NCI-H1436 (cell line): ENCODE measurements around the gene MCEMP1.

Source experiments
- DNase-seq: peaks from one replicate; lab custom pipeline; 2025; lab: John Stamatoyannopoulos, UW

The MCEMP1 gene

DNA sequence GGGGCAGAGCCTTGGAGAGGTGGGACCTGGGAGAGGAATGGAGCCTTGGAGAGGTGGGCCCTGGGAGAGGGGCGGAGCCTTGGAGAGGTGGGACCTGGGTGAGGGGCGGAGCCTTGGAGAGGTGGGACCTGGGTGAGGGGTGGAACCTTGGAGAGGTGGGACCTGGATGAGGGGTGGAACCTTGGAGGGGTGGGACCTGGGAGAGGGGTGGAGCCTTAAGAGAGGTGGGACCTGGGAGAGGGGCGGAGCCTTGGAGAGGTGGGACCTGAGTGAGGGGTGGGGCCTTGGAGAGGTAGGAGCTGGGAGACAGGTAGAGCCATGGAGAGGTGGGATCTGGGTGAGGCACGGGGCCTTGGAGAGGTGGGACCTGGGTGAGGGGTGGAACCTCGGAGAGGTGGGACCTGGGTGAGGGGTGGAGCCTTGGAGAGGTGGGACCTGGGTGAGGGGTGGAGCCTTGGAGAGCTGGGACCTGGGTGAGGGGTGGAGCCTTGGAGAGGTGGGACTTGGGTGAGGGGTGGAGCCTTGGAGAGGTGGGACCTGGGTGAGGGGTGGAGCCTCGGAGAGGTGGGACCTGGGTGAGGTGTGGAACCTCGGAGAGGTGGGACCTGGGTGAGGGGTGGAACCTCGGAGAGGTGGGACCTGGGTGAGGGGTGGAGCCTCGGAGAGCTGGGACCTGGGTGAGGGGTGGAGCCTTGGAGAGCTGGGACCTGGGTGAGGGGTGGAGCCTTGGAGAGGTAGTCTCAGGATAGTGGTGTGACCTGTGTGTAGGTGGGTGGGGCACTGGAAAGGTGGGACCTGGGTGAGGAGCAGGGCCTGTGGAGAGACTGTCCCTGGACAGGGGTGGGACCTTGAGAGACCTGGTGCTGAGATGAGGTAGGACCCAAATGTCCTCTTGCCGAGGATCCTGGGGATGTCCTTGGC, 33.0 kb upstream of the MCEMP1 start:
- peak; percentile 33 for DNase-seq

DNA sequence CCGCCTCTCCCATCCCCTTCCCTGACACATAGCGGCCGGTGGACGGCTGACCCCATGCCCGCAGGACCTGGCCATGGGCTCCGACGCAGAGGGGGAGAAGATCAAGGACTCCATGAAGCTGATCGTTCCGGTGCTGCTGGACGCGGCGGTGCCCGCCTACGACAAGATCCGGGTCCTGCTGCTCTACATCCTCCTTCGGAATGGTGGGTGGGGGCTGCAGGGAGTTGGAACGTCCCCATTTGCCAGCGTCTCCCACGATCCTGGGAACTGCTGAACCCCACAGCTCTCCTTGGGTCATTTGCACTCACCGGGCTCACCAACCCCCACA, 32.4 kb upstream of the MCEMP1 start:
- DNase-seq = no peak

DNA sequence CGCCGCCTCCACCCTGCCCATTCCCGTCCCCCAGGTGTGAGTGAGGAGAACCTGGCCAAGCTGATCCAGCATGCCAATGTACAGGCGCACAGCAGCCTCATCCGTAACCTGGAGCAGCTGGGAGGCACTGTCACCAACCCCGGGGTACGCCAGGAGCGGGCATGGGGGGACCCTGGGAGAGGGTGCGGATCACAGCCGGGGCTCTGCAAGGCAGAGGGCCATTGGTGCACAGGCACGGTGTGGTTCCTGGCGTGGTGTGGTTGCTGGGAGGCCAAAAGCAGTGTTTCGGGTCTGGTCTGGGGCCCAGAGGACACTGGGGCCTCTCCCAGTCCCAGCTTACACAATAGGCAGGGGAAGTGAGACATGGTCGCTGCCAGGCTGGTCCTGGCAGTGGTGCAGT, 31.7 kb upstream of the MCEMP1 start:
- no peak for DNase-seq

DNA sequence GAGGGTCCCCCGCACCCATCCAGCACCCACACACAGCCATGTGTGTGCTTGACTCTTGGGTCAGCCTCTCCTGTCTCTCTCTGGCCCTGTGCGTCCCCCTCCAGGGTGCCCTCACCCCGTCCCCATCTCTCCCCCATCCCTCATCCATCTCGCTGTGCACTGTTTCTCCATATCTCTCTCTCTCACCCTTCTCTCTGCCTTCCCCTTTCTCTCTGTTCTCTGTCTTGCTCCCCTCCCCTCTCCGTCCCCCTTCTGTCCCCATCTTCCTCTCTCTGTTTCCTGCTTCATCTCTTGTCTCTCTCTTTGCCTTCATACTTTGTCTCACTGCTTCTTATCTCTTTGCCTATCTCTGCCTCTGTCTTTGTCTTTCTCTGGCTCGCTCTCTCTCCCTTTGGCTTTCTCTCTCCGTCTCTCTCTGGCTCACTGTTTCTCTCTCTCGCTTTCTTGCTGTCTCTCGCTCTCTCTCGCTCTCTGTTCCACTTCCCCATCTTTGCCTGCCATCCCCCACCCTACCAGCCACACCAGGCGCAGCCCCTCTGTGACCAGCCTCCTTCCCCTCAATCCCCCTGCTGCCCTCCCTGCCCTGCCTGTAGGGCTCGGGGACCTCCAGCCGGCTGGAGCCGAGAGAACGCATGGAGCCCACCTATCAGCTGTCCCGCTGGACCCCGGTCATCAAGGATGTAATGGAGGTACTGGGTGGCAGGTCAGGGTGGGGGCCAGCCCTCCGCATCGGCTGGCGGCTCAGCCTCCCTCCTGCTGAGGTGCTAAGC, 31.0 kb upstream of the MCEMP1 start:
- no peak for DNase-seq

DNA sequence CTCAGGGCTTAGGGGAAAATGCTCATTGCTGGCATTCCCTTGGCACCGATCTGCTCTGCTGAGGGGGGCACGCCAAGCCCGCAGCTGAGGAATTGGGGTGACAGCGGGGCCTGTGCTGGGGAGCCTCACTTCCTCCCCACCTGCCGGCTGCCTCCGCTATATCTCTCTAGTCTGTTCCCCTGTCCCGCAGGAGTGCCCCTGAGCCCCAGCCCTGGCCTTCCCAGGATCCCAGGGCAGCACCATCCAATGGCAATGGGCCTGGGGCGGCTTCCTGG, 30.5 kb upstream of the MCEMP1 start:
- DNase-seq = no peak

DNA sequence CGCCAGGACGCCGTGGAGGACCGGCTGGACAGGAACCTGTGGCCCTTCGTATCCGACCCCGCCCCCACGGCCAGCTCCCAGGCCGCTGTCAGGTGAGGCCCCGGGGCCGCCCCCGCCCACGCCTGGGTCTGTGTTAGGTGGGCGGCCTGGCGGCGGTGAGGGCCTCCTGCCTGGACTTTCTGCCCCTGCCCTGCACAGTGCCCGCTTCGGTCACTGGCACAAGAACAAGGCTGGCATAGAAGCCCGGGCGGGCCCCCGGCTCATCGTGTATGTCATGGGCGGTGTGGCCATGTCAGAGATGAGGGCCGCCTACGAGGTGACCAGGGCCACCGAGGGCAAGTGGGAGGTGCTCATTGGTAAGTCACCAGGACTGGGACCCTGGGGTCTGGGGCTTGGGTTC, 29.7 kb upstream of the MCEMP1 start:
- no peak for DNase-seq

DNA sequence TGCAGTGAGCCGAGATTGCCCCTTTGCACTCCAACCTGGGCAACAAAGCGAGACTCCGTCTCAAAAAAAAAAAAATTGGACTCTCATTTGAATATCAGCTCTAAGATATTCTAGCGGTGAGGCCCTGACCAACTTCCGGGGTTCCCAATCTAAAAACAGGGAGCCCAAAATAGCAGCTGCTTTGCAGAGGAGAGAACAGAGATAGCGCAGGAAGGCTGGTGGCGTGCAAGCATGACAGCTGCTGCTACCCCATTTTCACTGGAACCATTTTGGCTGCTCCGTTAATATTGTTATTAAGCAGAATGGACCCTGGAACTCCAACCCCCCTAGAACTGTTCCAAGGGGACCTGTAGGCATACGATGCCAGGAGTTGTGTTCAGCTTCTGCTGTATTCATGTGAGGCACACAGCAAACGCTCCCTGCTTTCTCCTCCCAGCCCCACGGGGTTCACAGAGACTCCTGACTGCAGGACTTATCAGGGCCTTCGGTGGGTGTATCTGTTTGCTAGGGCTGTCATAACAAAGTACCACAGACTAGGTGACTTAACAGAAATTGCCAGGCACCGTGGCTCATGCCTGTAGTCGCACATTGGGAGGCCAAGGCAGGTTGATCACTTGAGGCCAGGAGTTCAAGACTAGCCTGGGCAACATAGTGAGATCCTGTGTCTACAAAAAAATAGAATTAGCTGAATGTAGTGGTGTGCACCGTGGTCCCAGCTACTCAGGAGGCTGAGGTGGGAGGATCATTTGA, 28.4 kb upstream of the MCEMP1 start:
- no peak for DNase-seq

DNA sequence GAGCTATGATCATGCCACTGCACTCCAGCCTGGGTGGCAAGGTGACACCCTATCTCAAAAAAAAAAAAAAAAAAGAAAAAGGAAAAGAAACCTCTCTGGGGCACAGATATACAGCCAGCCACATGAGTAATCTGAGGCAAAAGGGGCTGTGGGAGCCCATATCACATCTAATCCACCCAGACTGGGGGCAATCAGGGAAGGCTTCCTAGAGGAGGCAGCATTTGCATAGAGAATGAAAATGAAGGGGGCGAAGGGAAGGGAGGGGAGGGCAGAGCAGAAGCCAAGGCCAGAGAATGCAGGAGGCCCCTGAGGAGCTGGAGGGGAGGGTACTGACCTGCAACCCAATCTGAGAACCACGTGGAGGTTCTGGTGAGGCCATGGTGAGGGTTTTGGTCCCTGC, 26.7 kb upstream of the MCEMP1 start:
- DNase-seq = no peak

DNA sequence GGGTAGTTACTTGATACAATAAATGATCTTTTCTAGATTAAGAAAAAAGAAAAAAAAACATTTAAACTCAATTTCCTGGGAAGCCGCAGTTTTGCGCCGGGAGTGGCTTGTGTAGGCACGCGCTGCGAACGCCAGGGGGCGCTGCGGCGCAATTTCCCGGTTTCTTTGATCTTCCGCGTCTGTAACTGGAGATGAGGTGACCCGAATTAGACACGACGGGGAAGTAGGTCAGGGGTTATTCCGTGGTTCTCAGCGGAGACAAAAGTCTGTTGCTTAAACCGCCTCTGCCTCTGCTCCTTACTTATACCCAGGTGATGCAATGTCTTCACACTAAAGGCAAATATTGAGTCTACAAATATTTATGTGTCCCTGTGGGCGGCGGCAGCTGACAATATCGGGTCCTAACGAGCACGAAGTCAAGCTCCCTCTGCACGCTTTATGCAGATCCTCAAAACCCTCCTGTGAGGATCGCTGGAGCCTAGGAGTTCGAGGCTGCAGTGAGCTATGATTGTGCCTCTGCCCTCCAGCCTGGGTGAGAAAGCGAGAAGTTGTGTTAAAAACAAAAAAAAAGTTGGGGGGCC, 24.7 kb upstream of the MCEMP1 start:
- peak; percentile 62 for DNase-seq

DNA sequence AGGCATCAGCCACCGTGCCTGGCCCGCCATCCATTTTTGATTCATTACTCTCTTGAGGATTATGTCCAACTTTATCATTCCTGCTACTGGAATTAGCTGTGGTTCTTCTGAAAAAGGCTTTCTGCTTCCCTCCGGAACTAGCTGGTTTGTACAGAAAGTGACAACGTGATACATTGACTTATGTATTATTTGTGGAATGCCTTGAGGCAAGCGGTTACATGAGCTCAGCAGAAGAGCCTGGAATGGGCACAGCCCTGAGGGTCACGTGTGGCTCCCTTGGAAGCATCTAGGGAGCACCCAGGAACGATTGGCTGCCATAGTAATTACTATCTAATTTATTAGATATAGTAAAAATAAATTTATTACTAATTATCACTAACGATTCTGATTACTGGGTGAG, 22.5 kb upstream of the MCEMP1 start:
- no peak for DNase-seq

DNA sequence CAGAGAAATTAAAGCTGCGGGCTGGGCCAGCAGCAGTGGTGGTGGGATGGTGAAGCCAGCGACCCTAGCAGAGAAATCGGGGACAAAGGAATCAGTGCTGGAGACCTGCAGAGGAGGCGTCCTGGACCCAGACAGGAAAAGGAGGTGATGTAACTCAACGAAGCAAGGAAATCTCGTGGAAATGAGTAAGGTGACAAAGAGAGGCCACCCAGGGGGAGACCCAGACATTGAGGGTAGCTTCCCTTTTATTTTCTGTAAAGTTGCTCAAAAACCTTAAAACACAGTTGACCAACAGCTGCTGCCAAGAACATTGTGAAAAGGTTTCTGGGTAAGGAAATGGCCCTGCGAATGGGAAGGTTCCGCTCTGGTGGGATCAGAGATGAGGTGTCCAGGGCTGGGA, 21.3 kb upstream of the MCEMP1 start:
- DNase-seq = no peak

DNA sequence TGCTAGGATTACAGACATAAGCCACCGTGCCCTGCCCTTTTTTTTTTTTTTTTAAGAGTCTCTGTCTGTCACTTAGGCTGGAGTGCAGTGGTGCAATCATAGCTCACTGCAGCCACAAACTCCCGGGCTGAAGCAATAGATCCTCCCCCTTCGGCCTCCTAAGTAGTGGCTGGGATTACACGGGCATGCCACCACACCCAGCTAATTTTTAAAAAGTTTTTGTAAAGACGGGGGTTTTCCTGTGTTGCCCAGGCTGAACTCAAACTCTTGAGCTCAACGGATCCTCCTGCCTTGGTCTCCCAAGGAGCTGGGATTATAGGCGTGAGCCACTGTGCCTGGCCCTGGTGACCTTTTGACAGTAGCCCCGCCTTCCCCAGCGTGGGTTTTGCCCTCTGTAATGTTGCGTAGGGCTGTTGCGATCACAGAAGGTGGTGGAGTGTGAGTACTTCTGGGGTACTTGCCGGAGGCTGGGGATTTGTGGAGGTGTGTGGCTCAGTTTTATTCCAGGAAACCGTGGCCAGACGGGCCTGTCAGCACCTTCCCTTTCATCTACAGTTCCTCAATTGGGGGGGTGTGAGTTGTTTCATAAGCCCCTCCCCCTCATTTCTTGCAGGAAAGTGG, 19.6 kb upstream of the MCEMP1 start:
- no peak for DNase-seq

DNA sequence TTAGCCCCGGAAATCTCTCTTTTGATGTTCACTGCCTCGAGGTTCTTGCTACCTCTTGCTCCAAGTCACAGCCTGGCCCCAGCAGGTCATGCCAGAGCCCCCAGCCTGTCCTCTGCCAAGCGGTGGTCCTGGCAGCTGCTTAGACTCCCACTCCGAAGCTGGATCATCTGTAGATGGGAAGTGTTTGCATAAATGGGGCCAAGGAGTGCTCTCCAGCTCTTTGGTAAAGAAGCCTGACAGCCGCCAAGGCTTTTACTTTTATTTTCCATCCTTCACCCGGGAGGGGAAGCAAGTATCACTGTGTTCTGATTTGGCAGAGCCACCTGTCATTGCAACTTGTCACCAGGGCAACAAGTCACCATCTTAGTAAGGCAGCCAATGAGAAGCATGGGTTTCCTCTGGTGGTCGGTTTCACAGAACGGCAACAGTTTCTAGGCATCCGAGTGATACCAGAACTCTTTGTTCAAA, 18.6 kb upstream of the MCEMP1 start:
- peak; percentile 52 for DNase-seq

DNA sequence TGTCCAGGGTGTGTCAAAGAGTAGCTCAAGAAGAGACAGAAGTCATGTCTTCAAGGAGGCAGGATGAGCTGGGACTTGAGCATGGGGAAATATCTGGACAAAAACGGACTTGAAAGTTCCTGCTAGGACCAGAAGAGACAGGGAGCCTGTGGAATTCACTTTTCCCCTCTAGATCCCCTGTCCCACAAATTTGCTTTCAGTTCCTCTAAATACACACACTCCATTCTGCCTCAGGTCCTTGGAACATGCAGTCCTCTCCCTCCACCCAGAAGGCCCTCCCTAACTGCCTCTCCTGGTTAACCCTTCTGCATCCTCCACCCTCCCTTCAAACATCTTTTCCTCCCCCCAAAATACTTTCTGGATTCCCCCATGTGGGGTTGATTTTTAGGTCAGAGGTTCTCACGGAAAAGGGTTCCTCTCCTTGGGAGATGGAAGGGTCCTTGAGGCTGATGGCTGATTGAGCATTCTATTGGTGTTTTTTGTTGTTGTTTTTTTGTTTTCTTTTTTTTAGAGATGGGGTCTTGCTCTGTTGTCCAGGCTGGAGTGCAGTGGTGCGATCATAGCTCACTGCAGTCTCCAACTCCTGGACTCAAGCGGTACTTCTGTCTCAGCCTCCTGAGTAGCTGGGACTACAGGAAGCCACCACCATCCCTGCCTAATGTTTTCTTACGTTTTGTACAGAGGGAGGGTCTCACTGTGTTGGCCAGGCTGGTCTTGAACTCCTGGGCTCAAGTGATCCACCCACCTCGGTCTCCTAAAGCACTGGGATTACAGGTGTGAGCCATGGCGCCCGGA, 14.9 kb upstream of the MCEMP1 start:
- DNase-seq = no peak

DNA sequence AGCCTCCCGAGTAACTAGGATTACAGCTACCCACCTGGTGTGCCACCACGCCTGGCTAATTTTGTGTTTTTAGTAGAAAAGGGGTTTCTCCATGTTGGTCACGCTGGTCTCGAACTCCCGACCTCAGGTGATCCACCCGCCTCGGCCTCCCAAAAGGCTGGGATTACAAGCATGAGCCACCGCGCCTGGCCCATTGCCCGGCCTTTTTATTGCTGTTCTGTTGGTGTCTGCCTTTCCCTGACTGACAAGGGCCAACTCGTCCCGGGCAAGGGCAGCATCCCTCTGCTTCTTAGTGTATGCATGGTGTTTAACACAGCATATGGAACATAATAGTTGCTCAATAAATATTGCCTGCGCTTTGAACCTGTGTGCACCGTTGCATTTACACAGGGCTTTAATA, 14.2 kb upstream of the MCEMP1 start:
- DNase-seq = no peak

DNA sequence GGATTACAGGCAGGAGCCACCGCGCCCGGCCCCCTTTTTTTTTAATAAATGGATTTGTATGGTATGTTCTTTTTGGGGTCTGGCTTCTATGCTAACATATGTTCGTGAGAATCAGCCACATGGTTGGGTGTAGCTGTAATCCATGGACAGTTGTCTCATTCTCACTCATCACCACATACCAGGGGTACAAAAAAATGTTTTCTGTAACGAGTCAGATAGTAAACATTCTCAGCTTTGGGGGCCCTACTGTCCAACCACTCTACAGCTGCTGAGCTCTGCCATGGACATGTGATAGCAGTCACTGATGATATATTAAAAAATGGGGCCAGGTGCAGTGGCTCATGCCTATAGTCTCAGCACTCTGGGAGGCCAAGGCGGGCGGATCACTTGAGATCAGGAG, 13.2 kb upstream of the MCEMP1 start:
- DNase-seq = no peak

DNA sequence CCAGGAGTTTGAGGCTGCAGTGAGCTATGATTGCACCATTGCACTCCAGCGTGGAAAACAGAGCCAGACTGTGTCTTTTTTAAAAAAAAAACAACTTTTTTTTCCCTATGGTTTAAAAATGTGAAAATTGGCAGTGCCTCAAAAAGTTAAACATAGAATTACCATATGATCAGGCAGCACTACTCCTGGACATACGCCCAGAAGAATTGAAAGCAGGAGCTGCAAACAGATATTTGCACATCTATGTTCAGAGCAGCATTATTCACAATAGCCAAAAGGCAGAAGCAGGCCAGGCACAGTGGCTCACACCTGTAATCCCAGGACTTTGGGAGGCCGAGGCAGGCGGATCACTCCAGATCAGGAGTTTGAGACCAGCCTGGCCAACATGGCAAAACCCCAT, 11.8 kb upstream of the MCEMP1 start:
- DNase-seq = no peak

DNA sequence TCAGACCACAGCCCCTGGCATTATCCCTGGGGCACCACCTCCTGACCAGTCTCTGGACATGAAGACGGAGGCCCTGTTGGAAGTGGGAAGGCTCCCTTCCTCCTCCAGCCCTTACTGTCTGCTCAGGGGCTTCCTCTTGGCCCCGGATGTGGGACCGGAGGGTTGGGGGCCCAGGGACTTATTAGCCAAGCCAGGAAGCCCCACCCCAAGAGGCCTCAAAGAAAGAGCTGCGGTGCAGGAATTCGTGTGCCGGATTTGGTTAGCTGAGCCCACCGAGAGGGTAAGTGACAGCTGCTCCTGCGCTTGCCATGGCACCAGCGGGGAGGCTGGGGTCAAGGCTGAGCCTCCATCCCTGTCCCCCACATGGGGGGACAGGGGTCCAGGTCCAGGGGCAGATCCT, 8.0 kb upstream of the MCEMP1 start, which contains the start of gene RETN:
Gene RETN (plus strand): TSS at position 208 of the 400 bp plus-strand sequence. CDS start 278 bp downstream, outside the sequence.
- no peak for DNase-seq

DNA sequence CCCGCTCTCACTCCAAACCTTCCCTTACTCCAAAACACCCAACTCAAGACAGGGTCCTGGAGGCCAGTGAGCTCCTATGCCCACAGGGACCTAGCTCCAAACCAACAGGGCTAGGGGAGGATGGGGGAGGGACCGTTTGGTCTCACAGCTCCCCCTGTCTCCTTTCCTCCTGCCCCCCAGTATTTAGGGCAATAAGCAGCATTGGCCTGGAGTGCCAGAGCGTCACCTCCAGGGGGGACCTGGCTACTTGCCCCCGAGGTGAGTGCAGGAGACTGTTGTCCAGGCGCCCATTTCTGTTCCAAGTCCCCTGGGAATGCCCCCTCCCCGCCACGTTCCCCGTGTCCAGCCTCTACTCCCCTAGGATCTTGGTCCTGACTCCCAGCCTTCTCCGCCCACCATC, 7.2 kb upstream of the MCEMP1 start:
- no peak for DNase-seq

DNA sequence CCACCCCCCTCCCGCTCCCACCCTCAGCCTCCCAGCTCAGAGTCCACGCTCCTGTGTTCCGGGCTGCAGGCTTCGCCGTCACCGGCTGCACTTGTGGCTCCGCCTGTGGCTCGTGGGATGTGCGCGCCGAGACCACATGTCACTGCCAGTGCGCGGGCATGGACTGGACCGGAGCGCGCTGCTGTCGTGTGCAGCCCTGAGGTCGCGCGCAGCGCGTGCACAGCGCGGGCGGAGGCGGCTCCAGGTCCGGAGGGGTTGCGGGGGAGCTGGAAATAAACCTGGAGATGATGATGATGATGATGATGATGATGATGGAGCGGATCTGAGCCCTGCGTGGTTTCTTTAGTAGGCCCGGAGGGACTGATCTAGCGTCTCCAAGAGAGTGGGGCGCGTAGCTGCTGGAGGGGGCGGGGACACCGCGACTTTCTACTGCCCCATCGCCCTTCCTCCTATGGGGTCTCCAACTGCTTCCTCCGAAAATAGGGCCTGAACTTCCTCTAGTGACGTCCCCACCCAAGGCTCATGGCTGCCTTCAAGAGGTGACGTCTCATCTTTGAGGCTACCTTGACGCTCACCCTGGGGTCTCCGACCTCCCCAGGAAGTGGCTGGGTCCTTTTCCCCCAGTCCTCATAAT, 6.6 kb upstream of the MCEMP1 start:
- DNase-seq = no peak

DNA sequence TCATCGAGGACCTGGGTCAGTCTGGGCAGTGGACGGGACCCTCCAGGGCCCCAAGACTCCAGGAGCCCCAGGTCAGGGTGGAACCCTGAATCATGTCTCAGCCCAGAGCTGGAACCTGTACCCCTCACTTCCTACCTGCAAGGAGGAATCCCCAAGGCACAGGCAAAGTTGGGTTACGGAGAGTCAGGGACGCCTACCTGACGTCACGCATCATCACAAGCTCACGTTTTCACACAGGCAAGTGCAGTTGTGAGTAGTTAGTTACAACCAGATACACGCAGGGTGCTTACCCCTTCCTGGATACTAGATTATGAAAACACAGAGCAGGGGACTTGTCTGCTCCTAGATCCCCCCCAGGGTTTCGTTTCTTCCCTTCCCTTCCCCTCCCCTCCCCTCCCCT, 6.1 kb upstream of the MCEMP1 start:
- no peak for DNase-seq
